HPDE6-E6E7 (cell line): Measurements from ENCODE around the gene DYNC2I2.
"Not testable (repeated sequence)": the region's sequence is repeated elsewhere in the genome, so short reads cannot be mapped to it uniquely, and the experiment has no call there.

Source experiments
- DNase-seq: peaks from one replicate; pipeline ENCODE4 v3.0.0; 2011; ENCODE audit warnings: missing footprints; ENCODE audit errors: extremely low spot score

Gene DYNC2I2

DNA sequence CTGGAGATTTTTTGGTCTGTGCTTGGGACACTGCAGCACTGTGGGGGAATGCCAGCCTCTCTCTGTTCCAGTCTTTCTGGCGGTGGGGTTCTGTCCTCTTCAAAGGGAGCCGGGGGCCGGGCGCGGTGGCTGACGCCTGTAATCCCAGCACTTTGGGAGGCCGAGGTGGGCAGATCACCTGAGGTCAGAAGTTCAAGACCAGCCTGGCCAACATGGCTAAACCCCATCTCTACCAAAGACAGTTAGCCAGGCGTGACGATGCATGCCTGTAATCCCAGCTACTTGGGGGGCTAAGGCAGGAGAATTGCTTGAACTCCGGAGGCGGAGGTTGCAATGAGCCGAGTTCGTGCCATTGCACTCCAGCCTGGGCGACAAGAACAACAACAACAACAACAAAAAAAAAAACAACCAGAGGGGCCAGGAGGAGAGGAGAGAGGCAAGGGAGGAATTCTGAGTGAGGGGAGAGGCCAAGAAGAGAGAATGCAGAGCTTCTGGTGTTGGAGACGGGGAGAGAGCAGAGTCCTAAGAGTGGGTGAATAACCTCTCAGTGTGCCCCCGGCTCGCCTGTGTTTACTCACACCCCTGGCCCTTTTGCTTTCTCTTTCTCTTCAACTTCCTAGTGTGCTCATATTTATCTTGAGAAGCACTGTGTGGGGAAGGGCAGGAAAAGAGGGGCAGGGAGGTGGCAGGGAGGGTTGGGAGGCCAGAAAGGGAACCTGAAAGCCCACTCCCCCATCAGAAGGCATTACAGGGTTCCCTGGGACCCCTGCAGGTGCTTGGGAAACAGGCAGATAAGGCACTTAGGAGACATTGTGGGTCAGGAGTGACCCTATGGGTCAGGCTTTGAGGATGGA lies 29.2 kb upstream of the DYNC2I2 start:
- DNase-seq: no peak

GRCh38 chr9:128684325-128685199 lies 27.9 kb upstream of the DYNC2I2 start:
- DNase-seq: peak; percentile 89

DNA sequence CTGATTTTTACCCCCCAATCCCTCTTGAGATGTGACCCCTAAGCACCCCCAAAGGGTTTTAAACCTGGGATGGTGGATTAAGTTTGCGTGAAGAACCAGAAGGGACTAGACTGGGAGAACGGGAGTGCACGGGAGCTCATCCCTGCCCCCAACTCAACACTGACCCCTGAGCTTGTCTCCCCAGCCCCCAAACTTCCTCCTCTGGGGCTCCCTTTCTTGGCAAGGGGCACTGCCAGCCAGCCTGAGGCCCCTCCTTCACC lies 27.3 kb upstream of the DYNC2I2 start:
- DNase-seq: no peak

DNA sequence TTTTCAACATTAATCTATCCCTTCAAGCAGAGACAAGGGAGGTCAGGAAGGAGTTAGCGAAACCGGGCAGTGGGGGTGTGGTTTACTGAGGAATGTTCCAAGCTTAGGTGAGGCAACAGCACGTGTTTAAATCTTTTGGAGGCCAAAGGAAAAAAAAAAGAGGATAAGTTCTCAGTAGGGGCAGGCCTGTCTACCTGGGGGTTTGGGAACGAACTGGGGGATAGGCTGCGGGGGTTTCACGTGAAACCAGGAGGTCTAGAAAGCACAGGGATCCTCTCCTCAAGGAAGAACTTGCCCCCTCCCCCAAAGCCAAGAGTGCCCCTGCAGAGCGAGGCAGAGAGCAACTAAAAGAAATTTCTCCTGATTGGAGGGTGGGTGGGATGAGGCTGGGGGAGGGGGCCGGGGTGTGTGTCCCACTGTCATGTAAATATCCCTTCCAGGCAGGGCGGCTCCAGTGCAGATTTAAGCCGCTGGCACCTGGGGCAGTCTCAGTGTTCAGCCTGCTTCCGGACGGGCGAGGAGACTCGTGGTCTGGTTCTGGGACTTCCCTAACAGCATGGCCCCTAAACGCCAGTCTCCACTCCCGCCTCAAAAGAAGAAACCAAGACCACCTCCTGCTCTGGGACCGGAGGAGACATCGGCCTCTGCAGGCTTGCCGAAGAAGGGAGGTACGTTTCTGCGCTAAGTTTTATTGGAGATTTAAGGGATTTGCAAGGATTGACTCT lies 26.9 kb upstream of the DYNC2I2 start:
- DNase-seq: no peak

- DNase-seq: no peak
Measured at GRCh38 chr9:128677794-128678193, 21.1 kb upstream of the DYNC2I2 start.

- DNase-seq: no peak
Measured at GRCh38 chr9:128675382-128675781, 18.7 kb upstream of the DYNC2I2 start.

- no peak for DNase-seq
Measured at GRCh38 chr9:128669786-128670185, 13.1 kb upstream of the DYNC2I2 start.

DNA sequence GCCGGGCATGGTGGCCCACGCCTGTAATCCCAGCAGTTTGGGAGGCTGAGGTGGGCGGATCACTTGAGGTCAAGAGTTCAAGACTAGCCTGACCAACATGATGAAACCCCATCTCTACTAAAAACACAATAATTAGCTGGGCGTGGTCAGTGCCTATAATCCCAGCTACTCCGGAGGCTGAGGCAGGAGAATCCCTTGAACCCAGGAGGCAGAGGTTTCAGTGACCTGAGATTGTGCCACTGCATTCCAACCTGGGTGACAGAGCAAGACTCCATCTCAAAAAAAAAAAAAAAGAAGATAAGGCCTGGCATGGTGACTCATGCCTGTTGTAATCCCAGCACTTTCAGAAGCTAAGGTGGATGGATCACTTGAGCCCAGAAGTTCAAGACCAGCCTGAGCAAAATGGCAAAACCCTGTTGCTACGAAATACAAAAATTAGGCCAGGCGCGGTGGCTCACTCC lies 9.9 kb upstream of the DYNC2I2 start:
- DNase-seq: not testable (repeated sequence)

DNA sequence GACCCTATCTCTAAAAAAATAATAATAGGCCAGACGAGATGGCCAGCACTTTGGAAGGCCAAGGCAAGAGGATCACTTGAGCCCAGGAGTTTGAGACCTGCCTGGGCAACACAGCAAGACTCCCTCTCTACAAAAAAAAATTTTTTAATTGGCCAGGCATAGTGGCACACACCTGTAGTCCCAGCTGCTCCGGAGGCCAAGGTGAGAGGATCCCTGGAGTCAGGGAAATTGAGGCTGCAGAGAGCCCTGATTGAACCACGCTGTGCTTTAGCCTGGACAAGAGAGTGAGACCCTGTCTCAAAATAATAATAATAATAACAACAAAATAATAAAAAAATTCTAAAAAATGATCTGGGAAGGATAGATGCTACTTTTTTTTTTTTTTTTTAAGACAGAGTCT lies 1.1 kb upstream of the DYNC2I2 start:
- DNase-seq: no peak

DNA sequence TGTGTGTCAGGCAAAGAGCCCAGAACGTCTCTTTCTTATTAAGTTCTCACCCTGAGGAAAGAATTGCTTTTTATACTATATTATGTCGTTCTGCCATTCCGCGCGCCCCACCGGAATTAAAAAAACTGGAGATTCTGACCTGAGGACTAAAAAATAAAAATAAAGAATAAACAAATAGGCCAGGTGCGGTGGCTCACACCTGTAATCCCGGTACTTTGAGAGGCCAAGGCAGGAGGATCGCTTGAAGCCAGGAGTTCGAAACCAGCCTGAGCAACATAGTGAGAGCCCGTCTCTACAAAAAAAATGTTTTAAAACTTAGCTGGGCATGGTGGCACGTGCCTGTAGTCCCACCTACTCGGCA lies 677 bp upstream of the DYNC2I2 start:
- no peak for DNase-seq

GRCh38 chr9:128654481-128654880 lies 2.2 kb downstream of the DYNC2I2 start:
- DNase-seq: no peak

GRCh38 chr9:128653908-128654307 lies 2.7 kb downstream of the DYNC2I2 start:
- DNase-seq: no peak

- no peak for DNase-seq
Measured at GRCh38 chr9:128651798-128652197, 4.8 kb downstream of the DYNC2I2 start.

DNA sequence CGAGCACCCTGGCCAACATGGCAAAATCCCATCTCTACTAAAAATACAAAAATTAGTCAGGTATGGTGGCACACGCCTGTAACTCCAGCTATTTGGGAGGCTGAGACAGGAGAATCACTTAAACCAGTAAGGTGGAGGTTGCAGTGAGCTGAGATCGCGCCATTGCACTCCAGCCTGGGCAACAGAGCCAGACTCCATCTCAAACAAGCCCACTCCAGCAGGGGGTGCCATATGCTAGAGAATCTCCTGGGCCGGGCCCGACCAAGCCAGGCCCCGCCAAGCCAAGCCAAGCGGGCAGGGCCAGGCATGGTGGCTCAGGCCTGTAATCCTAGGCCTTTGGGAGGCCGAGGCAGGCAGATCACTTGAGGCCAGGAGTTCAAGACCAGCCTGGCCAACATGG lies 8.4 kb downstream of the DYNC2I2 start:
- not testable (repeated sequence) for DNase-seq

DNA sequence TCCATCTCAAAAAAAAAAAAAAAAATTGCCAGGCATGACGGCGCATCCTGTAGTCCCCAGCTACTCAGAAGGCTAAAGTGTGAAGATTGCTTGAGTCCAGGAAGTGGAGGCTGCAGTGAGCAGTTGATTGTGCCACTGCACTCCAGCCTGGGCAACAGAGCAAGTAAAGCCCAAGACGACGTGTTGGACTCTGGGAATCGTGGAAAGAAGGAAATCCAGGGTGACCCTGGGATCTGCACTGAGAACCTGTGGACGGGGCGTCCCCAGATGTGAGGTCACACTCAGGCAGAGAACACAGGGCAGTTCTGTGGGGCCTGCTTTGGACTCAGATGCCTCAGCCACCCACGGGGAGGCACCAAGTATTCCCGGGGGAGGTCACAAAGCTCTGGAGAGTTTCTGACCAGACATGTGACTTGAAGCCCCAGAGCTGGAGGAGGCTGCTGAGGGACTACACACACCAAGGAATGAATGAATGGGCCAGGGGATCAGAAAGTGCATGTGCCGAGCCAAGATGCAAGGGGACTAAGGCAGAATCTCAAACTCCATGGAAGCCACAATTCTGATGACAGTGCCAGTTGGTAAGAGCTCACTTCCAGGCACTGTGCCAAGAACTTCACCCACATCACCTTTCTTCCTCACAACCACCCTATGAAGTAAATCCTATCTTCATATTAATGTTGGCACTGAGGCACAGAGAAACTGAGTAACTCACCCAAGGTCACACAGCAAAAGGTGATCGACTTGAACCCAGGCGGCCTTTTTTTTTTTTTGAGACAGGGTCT lies 12.9 kb downstream of the DYNC2I2 start:
- DNase-seq: no peak

DNA sequence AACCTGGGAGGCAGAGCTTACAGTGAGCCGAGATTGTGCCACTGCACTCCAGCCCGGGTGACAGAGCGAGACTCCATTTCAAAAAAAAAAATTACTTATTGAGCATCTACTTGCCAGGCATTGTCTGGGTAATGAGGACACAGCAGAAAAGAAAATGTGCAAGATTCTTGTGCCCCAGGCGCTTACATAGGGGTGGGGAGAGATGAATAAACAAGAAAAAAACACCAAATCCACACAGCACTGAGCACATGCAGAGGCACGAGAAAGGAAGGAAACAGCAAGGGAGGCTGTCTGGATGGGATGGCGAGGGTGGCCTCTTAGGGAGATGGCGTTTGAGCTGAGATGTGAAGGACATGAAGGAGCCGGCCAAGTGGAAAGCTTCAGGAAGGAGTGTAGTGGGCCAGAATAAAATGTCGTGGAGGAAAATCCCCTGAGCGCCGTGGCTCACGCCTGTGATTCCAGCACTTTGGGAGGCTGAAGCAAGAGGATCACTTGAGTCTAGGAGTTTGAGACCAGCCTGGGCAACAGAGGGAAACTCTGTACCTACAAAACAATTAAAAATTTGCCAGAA lies 13.9 kb downstream of the DYNC2I2 start:
- DNase-seq: no peak

GRCh38 chr9:128640603-128641002 lies 16.0 kb downstream of the DYNC2I2 start:
- DNase-seq: no peak

DNA sequence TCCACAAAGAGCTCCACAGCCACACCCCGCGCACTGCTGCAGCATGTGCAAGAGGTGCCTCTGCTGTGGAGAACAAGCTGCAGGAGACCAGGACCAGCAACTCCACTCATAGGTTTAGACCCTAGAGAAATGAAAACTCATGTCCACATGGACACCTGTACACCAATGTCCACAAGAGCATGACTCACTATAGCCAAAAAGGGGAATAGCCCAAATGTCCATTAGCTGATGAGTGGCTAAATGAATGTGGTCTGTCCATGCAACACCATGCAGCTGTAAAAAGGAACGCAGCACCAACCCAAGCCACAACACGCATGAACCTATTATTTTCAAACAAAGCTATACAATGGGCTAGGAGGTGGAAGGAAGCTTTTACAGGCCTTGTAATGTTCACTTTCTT lies 18.1 kb downstream of the DYNC2I2 start:
- DNase-seq: no peak

GRCh38 chr9:128637656-128638055 lies 19.0 kb downstream of the DYNC2I2 start:
- DNase-seq: no peak

DNA sequence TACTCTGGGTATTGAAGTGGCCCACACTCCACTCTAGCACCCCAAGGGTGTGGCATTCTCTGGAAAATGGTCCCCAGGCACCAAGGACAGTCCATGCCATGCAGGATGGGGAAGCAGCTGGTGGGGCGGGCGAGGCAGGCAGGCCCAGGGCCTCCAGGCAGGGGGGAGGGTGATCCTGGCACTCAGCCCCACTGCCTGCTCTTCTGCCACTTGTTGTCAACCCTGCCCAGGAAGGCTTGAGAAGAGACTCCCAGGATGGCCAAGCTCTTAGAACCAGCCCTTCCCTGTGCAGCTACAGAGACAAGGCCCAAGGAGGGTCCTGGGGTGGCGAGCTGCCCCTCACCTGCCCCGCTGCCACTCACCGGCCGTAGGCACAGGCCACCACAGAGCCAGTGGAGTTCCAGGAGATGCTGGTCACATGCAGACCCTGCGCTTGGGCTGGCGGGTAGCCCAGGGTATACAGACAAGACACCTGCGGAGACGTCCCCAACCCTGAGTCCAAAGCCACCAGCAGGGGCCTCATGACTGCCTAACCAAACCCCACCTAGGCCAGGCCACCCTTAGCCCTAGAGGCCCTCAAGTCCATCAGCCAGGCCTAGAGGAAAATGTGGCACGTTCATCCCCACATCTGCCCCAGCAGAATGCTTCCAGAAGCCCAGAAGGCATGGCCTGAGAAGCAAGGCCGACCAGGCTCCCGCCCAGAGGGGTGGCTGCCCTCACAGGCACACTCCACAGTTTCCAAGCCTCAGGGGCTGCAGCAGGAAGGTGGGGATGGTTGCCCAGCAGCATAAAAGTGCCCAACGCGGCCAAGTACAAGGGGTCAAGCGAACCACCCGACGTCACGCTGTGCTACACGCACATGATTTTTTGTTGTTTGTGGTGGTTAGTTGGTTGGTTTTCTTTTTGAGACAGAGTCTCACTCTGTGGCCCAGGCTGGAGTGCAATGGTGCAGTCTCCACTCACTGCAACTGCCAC lies 19.8 kb downstream of the DYNC2I2 start:
- DNase-seq: no peak
